Measurements from ENCODE around the gene ACAP1. TPM values are rescaled to one million over a fixed set of nuclear protein-coding genes. Genes with fewer than 3 reads are reported as not detected.

ACAP1 gene
- total and polyA plus RNA-seq, 4 donors = 1.1 to 7.4 (median 4.7) TPM

GRCh38 chr17:7367083-7367482 lies 30.8 kb downstream of the ACAP1 start:
- 83% methylated on average over 8 of the region's 8 CpGs for WGBS
- no peak overlapping the region for H3K27ac ChIP-seq (ENCODE audit: low read depth in 1 of 2, low read length in 2 of 2)
- TF ChIP-seq HNF4G (IDR thresholded peaks at IDR 0.05) (no peak), CTCF (IDR thresholded peaks at IDR 0.05; ENCODE audit: low read depth, low read length, missing input control) (no peak), MAX (IDR thresholded peaks at IDR 0.05) (no peak), ATF3 (IDR thresholded peaks at IDR 0.05) (no peak), REST (IDR thresholded peaks at IDR 0.05) (no peak), RXRA (IDR thresholded peaks at IDR 0.05) (no peak), HNF4A (conservative IDR thresholded peaks at IDR 0.05) (no peak), YY1 (IDR thresholded peaks at IDR 0.05) (no peak), GABPA (IDR thresholded peaks at IDR 0.05 in 1 of 2, conservative IDR thresholded peaks at IDR 0.05 in 1 of 2) (no peak), SP1 (IDR thresholded peaks at IDR 0.05) (no peak), TAF1 (conservative IDR thresholded peaks at IDR 0.05) (no peak), EGR1 (IDR thresholded peaks at IDR 0.05; ENCODE audit: low read depth in 2 of 2) (no peak), FOXA2 (IDR thresholded peaks at IDR 0.05) (no peak), ZBTB33 (IDR thresholded peaks at IDR 0.05) (no peak), RAD21 (IDR thresholded peaks at IDR 0.05) (no peak), JUND (IDR thresholded peaks at IDR 0.05) (no peak), FOXA1 (IDR thresholded peaks at IDR 0.05) (no peak)
- no peaks in the 10 kb centered on the region for H3K9me3 ChIP-seq (ENCODE audit: control insufficient read depth in 4 of 4, low read length in 3 of 4)
- H3K4me1 ChIP-seq (ENCODE audit: control insufficient read depth in 4 of 4, insufficient read depth in 4 of 4, low read length in 3 of 4) = no peaks in the 10 kb centered on the region
- no peaks in the 10 kb centered on the region for H3K27me3 ChIP-seq (ENCODE audit: control insufficient read depth in 4 of 4, insufficient read depth in 4 of 4, low read length in 3 of 4)
- H3K9ac ChIP-seq (ENCODE audit: low read depth in 1 of 2, low read length in 2 of 2) = no peak overlapping the region
- no peak overlapping the region for H3K4me3 ChIP-seq (ENCODE audit: low read depth in 1 of 3, low read length in 3 of 3)
- H3K36me3 ChIP-seq (ENCODE audit: control insufficient read depth in 4 of 4, insufficient read depth in 3 of 4, low read depth in 1 of 4, low read length in 3 of 4) = no peaks in the 10 kb centered on the region
- no peak for DNase-seq (ENCODE audit: low spot score)
